Ishikawa (cell line): ENCODE results near the gene PODXL2.

Experiments
- CEBPB ChIP-seq: IDR thresholded peaks from 2 replicates; pipeline ENCODE4 v1.6.1; 2012
- CREB1 ChIP-seq: IDR thresholded peaks from 2 replicates; pipeline ENCODE4 v1.6.1; 2012; ENCODE audit warnings: low read depth
- EGR1 ChIP-seq: IDR thresholded peaks from 2 replicates; pipeline ENCODE4 v1.6.1; 2012
- EP300 ChIP-seq: IDR thresholded peaks from 2 replicates; pipeline ENCODE4 v1.6.1; 2012; ENCODE audit warnings: borderline replicate concordance
- FOXM1 ChIP-seq: IDR thresholded peaks from 2 replicates; pipeline ENCODE4 v1.6.1; 2012; ENCODE audit warnings: low read depth, borderline replicate concordance
- MAX ChIP-seq: IDR thresholded peaks from 2 replicates; pipeline ENCODE4 v1.6.1; 2012
- NFIC ChIP-seq: IDR thresholded peaks from 2 replicates; pipeline ENCODE4 v1.6.1; 2012
- RAD21 ChIP-seq: IDR thresholded peaks from 2 replicates; pipeline ENCODE4 v1.6.1; 2012; ENCODE audit warnings: low read depth
- TAF1 ChIP-seq: IDR thresholded peaks from 2 replicates; pipeline ENCODE4 v1.6.1; 2012; ENCODE audit warnings: low read depth, mild to moderate bottlenecking
- TCF12 ChIP-seq: IDR thresholded peaks from 2 replicates; pipeline ENCODE4 v1.6.1; 2012; ENCODE audit warnings: low read depth
- TEAD4 ChIP-seq: IDR thresholded peaks from 2 replicates; pipeline ENCODE4 v1.6.1; 2012
- USF1 ChIP-seq: IDR thresholded peaks from 2 replicates; pipeline ENCODE4 v1.6.1; 2012
- YY1 ChIP-seq: IDR thresholded peaks from 2 replicates; pipeline ENCODE4 v1.6.1; 2012; ENCODE audit warnings: low read depth
- ZBTB7A ChIP-seq: IDR thresholded peaks from 2 replicates; pipeline ENCODE4 v1.6.1; 2012; ENCODE audit warnings: low read depth
- TF ChIP-seq, protein P1 (sequence below): IDR thresholded peaks from 2 replicates; pipeline ENCODE4 v1.6.1; 2012; ENCODE audit warnings: low read depth, mild to moderate bottlenecking

PODXL2 gene

GRCh38 chr3:127628426-127628787 lies 578 bp upstream of the PODXL2 start:
- TF ChIP-seq TAF1 (no peak), CEBPB (no peak), FOXM1 (no peak), RAD21 (no peak), MAX (no peak), YY1 (no peak), EGR1 (no peak), USF1 (no peak), NFIC (no peak), TEAD4 (no peak)

GRCh38 chr3:127629467-127630403 lies 750 bp downstream of the PODXL2 start:
- TF ChIP-seq MAX: peak; percentile 78
- TF ChIP-seq TEAD4: no peak

DNA sequence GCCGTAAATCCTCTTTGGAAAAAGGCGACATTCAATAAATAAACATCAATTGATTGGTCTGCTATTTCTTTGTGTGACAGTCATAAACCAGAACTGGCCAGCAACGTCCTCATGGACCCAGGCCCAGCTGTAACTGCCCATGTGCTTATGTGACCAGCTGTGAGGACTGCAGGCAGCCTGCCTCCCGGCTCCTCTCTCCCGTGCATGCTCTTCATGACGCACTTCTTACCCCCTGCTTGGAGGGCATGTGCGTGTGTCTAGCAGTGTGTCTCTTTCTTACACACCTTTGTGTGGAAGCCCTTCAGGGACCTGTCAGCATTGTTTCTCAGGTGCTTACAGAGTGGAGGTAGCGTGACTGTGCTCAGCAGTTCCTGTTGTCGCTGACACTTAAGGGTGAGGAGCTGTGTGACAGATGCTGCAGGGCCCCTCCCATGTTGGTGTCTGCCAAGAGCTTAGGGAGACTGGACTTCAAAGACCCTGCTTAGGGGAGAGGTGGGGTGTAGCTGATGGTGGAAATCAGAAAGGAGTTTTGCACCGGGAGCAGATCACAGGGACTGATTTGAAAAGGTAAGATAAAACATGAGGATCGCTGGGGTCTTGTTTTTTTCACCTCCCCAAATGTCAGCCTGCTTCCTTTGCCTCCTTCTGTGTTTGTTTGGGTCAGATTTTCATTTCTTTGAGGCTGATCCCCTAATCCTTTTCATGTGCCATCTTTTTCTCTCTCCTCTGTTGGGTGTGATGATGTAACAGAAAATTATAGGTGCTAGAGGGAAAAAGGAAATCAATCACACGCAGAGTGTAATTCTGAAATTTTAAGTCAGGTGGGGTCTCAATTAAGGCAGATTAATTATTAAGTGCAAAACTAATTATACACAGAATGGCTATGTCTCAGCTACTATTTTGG lies 2.1 kb downstream of the PODXL2 start:
- TF ChIP-seq TCF12 (no peak), EGR1 (no peak), MAX (no peak), FOXM1 (no peak), CREB1 (no peak), RAD21 (no peak), CEBPB (no peak), EP300 (no peak), NFIC (no peak), YY1 (no peak), TEAD4 (no peak)

GRCh38 chr3:127632035-127632820 lies 3.2 kb downstream of the PODXL2 start:
- TF ChIP-seq MAX (no peak), USF1 (no peak), TCF12 (no peak), NFIC (peak; percentile 62; the same call in 1 of the 2 replicates), ZBTB7A (no peak), EGR1 (no peak), RAD21 (peak; percentile 18; the same call in 1 of the 2 replicates), EP300 (no peak), FOXM1 (no peak), TEAD4 (no peak), TAF1 (no peak), CREB1 (no peak), YY1 (no peak), CEBPB (no peak)
- TF ChIP-seq, protein P1, sequence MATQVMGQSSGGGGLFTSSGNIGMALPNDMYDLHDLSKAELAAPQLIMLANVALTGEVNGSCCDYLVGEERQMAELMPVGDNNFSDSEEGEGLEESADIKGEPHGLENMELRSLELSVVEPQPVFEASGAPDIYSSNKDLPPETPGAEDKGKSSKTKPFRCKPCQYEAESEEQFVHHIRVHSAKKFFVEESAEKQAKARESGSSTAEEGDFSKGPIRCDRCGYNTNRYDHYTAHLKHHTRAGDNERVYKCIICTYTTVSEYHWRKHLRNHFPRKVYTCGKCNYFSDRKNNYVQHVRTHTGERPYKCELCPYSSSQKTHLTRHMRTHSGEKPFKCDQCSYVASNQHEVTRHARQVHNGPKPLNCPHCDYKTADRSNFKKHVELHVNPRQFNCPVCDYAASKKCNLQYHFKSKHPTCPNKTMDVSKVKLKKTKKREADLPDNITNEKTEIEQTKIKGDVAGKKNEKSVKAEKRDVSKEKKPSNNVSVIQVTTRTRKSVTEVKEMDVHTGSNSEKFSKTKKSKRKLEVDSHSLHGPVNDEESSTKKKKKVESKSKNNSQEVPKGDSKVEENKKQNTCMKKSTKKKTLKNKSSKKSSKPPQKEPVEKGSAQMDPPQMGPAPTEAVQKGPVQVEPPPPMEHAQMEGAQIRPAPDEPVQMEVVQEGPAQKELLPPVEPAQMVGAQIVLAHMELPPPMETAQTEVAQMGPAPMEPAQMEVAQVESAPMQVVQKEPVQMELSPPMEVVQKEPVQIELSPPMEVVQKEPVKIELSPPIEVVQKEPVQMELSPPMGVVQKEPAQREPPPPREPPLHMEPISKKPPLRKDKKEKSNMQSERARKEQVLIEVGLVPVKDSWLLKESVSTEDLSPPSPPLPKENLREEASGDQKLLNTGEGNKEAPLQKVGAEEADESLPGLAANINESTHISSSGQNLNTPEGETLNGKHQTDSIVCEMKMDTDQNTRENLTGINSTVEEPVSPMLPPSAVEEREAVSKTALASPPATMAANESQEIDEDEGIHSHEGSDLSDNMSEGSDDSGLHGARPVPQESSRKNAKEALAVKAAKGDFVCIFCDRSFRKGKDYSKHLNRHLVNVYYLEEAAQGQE: no peak

DNA sequence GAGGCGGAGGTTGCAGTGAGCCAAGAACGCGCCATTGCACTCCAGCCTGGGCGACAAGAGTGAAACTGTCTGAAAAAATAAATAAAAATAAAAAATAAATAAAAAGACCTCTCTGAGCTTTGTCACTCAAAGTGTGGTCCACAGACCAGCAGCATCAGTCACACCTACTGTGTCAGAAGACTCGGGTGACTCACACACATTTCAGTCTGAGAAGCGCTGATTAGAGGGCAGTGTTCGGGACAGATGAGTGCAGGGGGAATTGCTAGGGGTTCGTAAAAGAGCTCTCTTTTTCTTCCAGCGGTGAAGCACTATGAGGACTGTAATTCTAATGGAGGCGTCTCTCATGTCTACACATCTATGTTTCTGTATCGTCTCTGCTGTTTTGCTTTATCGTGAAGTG lies 5.7 kb downstream of the PODXL2 start:
- TF ChIP-seq TCF12 (no peak), FOXM1 (no peak), RAD21 (no peak), TEAD4 (no peak), TAF1 (no peak), ZBTB7A (no peak), EP300 (no peak), CREB1 (no peak)
- TF ChIP-seq, protein P1: no peak
